Parathyroid adenoma (tissue), 2 donors: ENCODE results near the gene CASP8AP2.
"Not testable (repeated sequence)": the region's sequence is repeated elsewhere in the genome, so short reads cannot be mapped to it uniquely, and the experiment has no call there.

Source experiments
- H2AFZ ChIP-seq: fragments of 300-600 bp; sonication (generic); one replicate; pipeline ENCODE4 v1.7.0; 2017; ENCODE audit warnings: antibody characterized with exemption, mild to moderate bottlenecking
- H3K27ac ChIP-seq: fragments of 300-600 bp; sonication (generic); one replicate; pipeline ENCODE4 v1.7.0; 2017
- H3K27me3 ChIP-seq: fragments of 300-600 bp; sonication (generic); one replicate; pipeline ENCODE4 v1.7.0; 2017; ENCODE audit warnings: low read length; ENCODE audit not compliant: control insufficient read depth, insufficient read depth
- H3K36me3 ChIP-seq: fragments of 300-600 bp; sonication (generic); one replicate; pipeline ENCODE4 v1.7.0; 2017; ENCODE audit warnings: low read length; ENCODE audit not compliant: control insufficient read depth, insufficient read depth
- H3K4me1 ChIP-seq: fragments of 300-600 bp; sonication (generic); one replicate; pipeline ENCODE4 v1.7.0; 2017; ENCODE audit warnings: control low read depth
- H3K4me2 ChIP-seq: fragments of 300-600 bp; sonication (generic); one replicate; pipeline ENCODE4 v1.7.0; 2017; ENCODE audit warnings: low read length
- H3K4me3 ChIP-seq: fragments of 300-600 bp; sonication (generic); one replicate; pipeline ENCODE4 v1.7.0; 2017; ENCODE audit warnings: low read depth, low read length
- H3K79me2 ChIP-seq: fragments of 300-600 bp; sonication (generic); one replicate; pipeline ENCODE4 v1.7.0; 2017; ENCODE audit warnings: control low read depth
- H3K9ac ChIP-seq: fragments of 300-600 bp; sonication (generic); one replicate; pipeline ENCODE4 v1.7.0; 2017; ENCODE audit warnings: mild to moderate bottlenecking
- H3K9me3 ChIP-seq: fragments of 300-600 bp; sonication (generic); one replicate; pipeline ENCODE4 v1.7.0; 2017; ENCODE audit warnings: low read length; ENCODE audit not compliant: control insufficient read depth
- CTCF ChIP-seq: fragments of 300-600 bp; sonication (generic); IDR thresholded peaks from one replicate; pipeline ENCODE4 v1.7.0; 2017; ENCODE audit warnings: antibody characterized with exemption, mild to moderate bottlenecking
- donor health status: primary hyperparathyroidism.

The CASP8AP2 gene

GRCh38 chr6:89818977-89819335, 10.7 kb upstream of the CASP8AP2 start:
- H3K9me3 ChIP-seq: no peaks in the 10 kb centered on the region
- no peaks in the 10 kb centered on the region for H3K27me3 ChIP-seq
- no peaks in the 10 kb centered on the region for H3K36me3 ChIP-seq
- H2AFZ ChIP-seq: peak overlapping the region; percentile 83
- peak overlapping the region; percentile 99 for H3K4me2 ChIP-seq
- peak overlapping the region; percentile 89 for H3K4me3 ChIP-seq
- H3K9ac ChIP-seq: peak overlapping the region; percentile 51
- H3K4me1 ChIP-seq: no peaks in the 10 kb centered on the region
- peak overlapping the region; percentile 77 for H3K27ac ChIP-seq
- no peak for TF ChIP-seq CTCF
- H3K79me2 ChIP-seq: peaks cover 9% of the 10 kb centered on the region

GRCh38 chr6:89819336-89820130, 10.1 kb upstream of the CASP8AP2 start, which contains the start of gene MDN1:
TSS of gene MDN1 (minus strand) at chr6:89819794. CDS start at chr6:89819607, 187 bp downstream.
- H3K9ac ChIP-seq: peak within 1 kb of the TSS; percentile 51
- H3K27me3 ChIP-seq: no peaks in the 10 kb centered on the region
- no peaks in the 10 kb centered on the region for H3K9me3 ChIP-seq
- peak within 1 kb of the TSS; percentile 83 for H2AFZ ChIP-seq
- peak within 1 kb of the TSS; percentile 89 for H3K4me3 ChIP-seq
- H3K4me2 ChIP-seq: peak within 1 kb of the TSS; percentile 99
- H3K4me1 ChIP-seq: no peaks in the 10 kb centered on the region
- peaks cover 9% of the 10 kb centered on the region for H3K79me2 ChIP-seq
- no peak for TF ChIP-seq CTCF
- no peaks in the 10 kb centered on the region for H3K36me3 ChIP-seq
- peak within 1 kb of the TSS; percentile 77 for H3K27ac ChIP-seq

- Histone ChIP-seq H3K4me3 (no peak overlapping the region), H2AFZ (no peak overlapping the region), H3K79me2 (peaks cover 5% of the 10 kb centered on the region), H3K9me3 (no peaks in the 10 kb centered on the region), H3K27ac (no peak overlapping the region), H3K9ac (no peak overlapping the region), H3K36me3 (no peaks in the 10 kb centered on the region), H3K4me2 (no peak overlapping the region), H3K4me1 (peaks cover 6% of the 10 kb centered on the region), H3K27me3 (no peaks in the 10 kb centered on the region)
- no peak for TF ChIP-seq CTCF
Measured at GRCh38 chr6:89826029-89826528, 3.6 kb upstream of the CASP8AP2 start.

GRCh38 chr6:89828475-89828987, 1.1 kb upstream of the CASP8AP2 start:
- H3K27ac ChIP-seq: peak overlapping the region; percentile 63

GRCh38 chr6:89828988-89829471, 650 bp upstream of the CASP8AP2 start:
- Histone ChIP-seq H2AFZ (peak overlapping the region; percentile 96), H3K9ac (no peak overlapping the region), H3K4me2 (peak overlapping the region; percentile 99), H3K27ac (peak overlapping the region; percentile 63), H3K36me3 (no peaks in the 10 kb centered on the region), H3K4me1 (peaks cover 6% of the 10 kb centered on the region), H3K9me3 (no peaks in the 10 kb centered on the region), H3K4me3 (peak overlapping the region; percentile 84), H3K27me3 (no peaks in the 10 kb centered on the region), H3K79me2 (peaks cover 5% of the 10 kb centered on the region)
- TF ChIP-seq CTCF: no peak

More at GRCh38 chr6:89828475-89828987, 1.1 kb upstream of the CASP8AP2 start:
- not testable (repeated sequence) for H3K27me3 ChIP-seq, H3K79me2 ChIP-seq, H3K36me3 ChIP-seq, H3K9ac ChIP-seq, H3K9me3 ChIP-seq, H3K4me1 ChIP-seq
- Histone ChIP-seq H3K4me2 (peak overlapping the region; percentile 99), H3K4me3 (peak overlapping the region; percentile 84), H2AFZ (peak overlapping the region; percentile 96)
